Neural cell (in vitro differentiated cells): ENCODE data around the gene MTNR1B. TPM values are rescaled to one million over a fixed set of nuclear protein-coding genes. Genes with fewer than 3 reads are reported as not detected.

Source experiments
- H2AFZ ChIP-seq: fragments of 200-600, 300-800 bp; sonication (generic), shearing (Covaris generic); 2 replicates; pipeline ENCODE4 v1.6.0; 2014; ENCODE audit warnings: low read depth, mild to moderate bottlenecking, antibody characterized with exemption, low read length, moderate library complexity
- H3F3A ChIP-seq: fragments of 200-600 bp; shearing (Covaris generic); 2 replicates; pipeline ENCODE4 v1.6.1; 2016; ENCODE audit warnings: mild to moderate bottlenecking, moderate library complexity, mixed read lengths, antibody characterized with exemption, low read length; ENCODE audit not compliant: insufficient read depth, poor library complexity, severe bottlenecking
- H3K27ac ChIP-seq: fragments of 200-600, 300-800 bp; sonication (generic), shearing (Covaris generic); 2 replicates; pipeline ENCODE4 v1.5.1; 2014; ENCODE audit warnings: mild to moderate bottlenecking, low read length, moderate library complexity
- H3K27me3 ChIP-seq: fragments of 300-800, 200-600 bp; sonication (generic), shearing (Covaris generic); 2 replicates; pipeline ENCODE4 v1.6.0; 2014; ENCODE audit warnings: mild to moderate bottlenecking, low read depth, low read length, moderate library complexity; ENCODE audit not compliant: insufficient read depth
- H3K36me3 ChIP-seq: fragments of 300-800, 200-600 bp; sonication (generic), shearing (Covaris generic); 2 replicates; pipeline ENCODE4 v1.5.1; 2014; ENCODE audit warnings: mild to moderate bottlenecking, antibody characterized with exemption, low read length, moderate library complexity; ENCODE audit not compliant: insufficient read depth
- H3K4me2 ChIP-seq: fragments of 300-800, 200-600 bp; sonication (generic), shearing (Covaris generic); 2 replicates; pipeline ENCODE4 v1.6.0; 2014; ENCODE audit warnings: mild to moderate bottlenecking, low read length
- H3K4me3 ChIP-seq: fragments of 300-800, 200-600 bp; sonication (generic), shearing (Covaris generic); 2 replicates; pipeline ENCODE4 v1.5.1; 2014; ENCODE audit warnings: mild to moderate bottlenecking, low read length, moderate library complexity
- H3K79me2 ChIP-seq: fragments of 200-600 bp; shearing (Covaris generic); replicated peaks from 2 replicates; pipeline ENCODE4 v1.6.0; 2014; ENCODE audit warnings: mild to moderate bottlenecking, low read length, moderate library complexity; ENCODE audit not compliant: insufficient read depth
- H3K9ac ChIP-seq: fragments of 300-800, 200-600 bp; sonication (generic), shearing (Covaris generic); 2 replicates; pipeline ENCODE4 v1.6.1; 2016; ENCODE audit warnings: mild to moderate bottlenecking, low read length, mixed read lengths
- H3K9me2 ChIP-seq: fragments of 200-600 bp; shearing (Covaris generic); 2 replicates; pipeline ENCODE4 v1.6.1; 2016; ENCODE audit warnings: mild to moderate bottlenecking, low read length, mixed read lengths; ENCODE audit not compliant: insufficient read depth
- H3K9me3 ChIP-seq: fragments of 200-600, 300-800 bp; sonication (generic), shearing (Covaris generic); 2 replicates; pipeline ENCODE4 v1.6.1; 2016; ENCODE audit warnings: mild to moderate bottlenecking, mixed run types, low read length, moderate library complexity, mixed read lengths
- H4K20me1 ChIP-seq: fragments of 200-600 bp; shearing (Covaris generic); 2 replicates; pipeline ENCODE4 v1.6.1; 2016; ENCODE audit warnings: mild to moderate bottlenecking, mixed run types; ENCODE audit not compliant: insufficient read depth
- EP300 ChIP-seq: fragments of 450-650 bp; conservative IDR thresholded peaks from 2 replicates; pipeline ENCODE4 v1.6.1; 2014; ENCODE audit warnings: antibody characterized with exemption, mild to moderate bottlenecking, moderate library complexity; ENCODE audit not compliant: poor library complexity, severe bottlenecking
- EZH2 ChIP-seq: fragments of 200-600, 300-800 bp; shearing (Covaris generic), sonication (generic); IDR thresholded peaks from 2 replicates; pipeline ENCODE4 v1.6.1; 2014; ENCODE audit warnings: antibody characterized with exemption, low read length, borderline replicate concordance, mild to moderate bottlenecking; ENCODE audit not compliant: insufficient read depth, poor library complexity, severe bottlenecking
- MXI1 ChIP-seq: fragments of 450-650 bp; conservative IDR thresholded peaks from 2 replicates; pipeline ENCODE4 v1.6.1; 2014; ENCODE audit warnings: antibody characterized with exemption, mild to moderate bottlenecking; ENCODE audit not compliant: poor library complexity, severe bottlenecking
- POLR2AphosphoS5 ChIP-seq: IDR thresholded peaks from 2 replicates; pipeline ENCODE4 v1.6.1; 2012
- RAD21 ChIP-seq: fragments of 450-650 bp; conservative IDR thresholded peaks from 2 replicates; pipeline ENCODE4 v1.6.1; 2014; ENCODE audit warnings: antibody characterized with exemption, mild to moderate bottlenecking, moderate library complexity
- SMC3 ChIP-seq: fragments of 450-650 bp; conservative IDR thresholded peaks from 2 replicates; pipeline ENCODE4 v1.6.1; 2014; ENCODE audit warnings: antibody characterized with exemption, mild to moderate bottlenecking, moderate library complexity; ENCODE audit not compliant: poor library complexity
- TAF1 ChIP-seq: IDR thresholded peaks from 2 replicates; pipeline ENCODE4 v1.6.1; 2012; ENCODE audit warnings: low read depth
- polyA plus RNA-seq: library from polyadenylated mRNA; depleted of rRNA; stranded (reverse); fragments of >200 nt; gene quantifications from 2 replicates; pipeline ENCODE4 v1.2.3, GENCODE V29; 2014
- TF ChIP-seq, protein P1 (sequence below): IDR thresholded peaks from 2 replicates; pipeline ENCODE4 v1.6.1; 2012; ENCODE audit warnings: borderline replicate concordance
- TF ChIP-seq, protein P2 (sequence below): fragments of 450-650 bp; IDR thresholded peaks from 2 replicates; pipeline ENCODE4 v1.5.1; 2014; ENCODE audit warnings: antibody characterized with exemption, mild to moderate bottlenecking, moderate library complexity; ENCODE audit not compliant: poor library complexity, severe bottlenecking

Gene MTNR1B
- polyA plus RNA-seq, 1 donor from 2014 or later: not detected

GRCh38 chr11:93002380-93002779 is 32.9 kb downstream of the MTNR1B start:
- no peak for TF ChIP-seq MXI1
- TF ChIP-seq EP300: no peak
- no peak for TF ChIP-seq EZH2
- no peak for TF ChIP-seq TAF1
- no peak for TF ChIP-seq RAD21
- TF ChIP-seq, protein P1, sequence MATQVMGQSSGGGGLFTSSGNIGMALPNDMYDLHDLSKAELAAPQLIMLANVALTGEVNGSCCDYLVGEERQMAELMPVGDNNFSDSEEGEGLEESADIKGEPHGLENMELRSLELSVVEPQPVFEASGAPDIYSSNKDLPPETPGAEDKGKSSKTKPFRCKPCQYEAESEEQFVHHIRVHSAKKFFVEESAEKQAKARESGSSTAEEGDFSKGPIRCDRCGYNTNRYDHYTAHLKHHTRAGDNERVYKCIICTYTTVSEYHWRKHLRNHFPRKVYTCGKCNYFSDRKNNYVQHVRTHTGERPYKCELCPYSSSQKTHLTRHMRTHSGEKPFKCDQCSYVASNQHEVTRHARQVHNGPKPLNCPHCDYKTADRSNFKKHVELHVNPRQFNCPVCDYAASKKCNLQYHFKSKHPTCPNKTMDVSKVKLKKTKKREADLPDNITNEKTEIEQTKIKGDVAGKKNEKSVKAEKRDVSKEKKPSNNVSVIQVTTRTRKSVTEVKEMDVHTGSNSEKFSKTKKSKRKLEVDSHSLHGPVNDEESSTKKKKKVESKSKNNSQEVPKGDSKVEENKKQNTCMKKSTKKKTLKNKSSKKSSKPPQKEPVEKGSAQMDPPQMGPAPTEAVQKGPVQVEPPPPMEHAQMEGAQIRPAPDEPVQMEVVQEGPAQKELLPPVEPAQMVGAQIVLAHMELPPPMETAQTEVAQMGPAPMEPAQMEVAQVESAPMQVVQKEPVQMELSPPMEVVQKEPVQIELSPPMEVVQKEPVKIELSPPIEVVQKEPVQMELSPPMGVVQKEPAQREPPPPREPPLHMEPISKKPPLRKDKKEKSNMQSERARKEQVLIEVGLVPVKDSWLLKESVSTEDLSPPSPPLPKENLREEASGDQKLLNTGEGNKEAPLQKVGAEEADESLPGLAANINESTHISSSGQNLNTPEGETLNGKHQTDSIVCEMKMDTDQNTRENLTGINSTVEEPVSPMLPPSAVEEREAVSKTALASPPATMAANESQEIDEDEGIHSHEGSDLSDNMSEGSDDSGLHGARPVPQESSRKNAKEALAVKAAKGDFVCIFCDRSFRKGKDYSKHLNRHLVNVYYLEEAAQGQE: no peak
- TF ChIP-seq, protein P2, sequence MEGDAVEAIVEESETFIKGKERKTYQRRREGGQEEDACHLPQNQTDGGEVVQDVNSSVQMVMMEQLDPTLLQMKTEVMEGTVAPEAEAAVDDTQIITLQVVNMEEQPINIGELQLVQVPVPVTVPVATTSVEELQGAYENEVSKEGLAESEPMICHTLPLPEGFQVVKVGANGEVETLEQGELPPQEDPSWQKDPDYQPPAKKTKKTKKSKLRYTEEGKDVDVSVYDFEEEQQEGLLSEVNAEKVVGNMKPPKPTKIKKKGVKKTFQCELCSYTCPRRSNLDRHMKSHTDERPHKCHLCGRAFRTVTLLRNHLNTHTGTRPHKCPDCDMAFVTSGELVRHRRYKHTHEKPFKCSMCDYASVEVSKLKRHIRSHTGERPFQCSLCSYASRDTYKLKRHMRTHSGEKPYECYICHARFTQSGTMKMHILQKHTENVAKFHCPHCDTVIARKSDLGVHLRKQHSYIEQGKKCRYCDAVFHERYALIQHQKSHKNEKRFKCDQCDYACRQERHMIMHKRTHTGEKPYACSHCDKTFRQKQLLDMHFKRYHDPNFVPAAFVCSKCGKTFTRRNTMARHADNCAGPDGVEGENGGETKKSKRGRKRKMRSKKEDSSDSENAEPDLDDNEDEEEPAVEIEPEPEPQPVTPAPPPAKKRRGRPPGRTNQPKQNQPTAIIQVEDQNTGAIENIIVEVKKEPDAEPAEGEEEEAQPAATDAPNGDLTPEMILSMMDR: no peak
- TF ChIP-seq POLR2AphosphoS5: no peak
- no peak for TF ChIP-seq SMC3
- Histone ChIP-seq H3K36me3 (no peaks in the 10 kb centered on the region), H3K4me2 (no peak overlapping the region), H3K27me3 (no peaks in the 10 kb centered on the region), H4K20me1 (no peaks in the 10 kb centered on the region), H3F3A (no peaks in the 10 kb centered on the region), H3K27ac (no peak overlapping the region), H3K9me3 (no peaks in the 10 kb centered on the region), H2AFZ (no peak overlapping the region), H3K9me2 (no peaks in the 10 kb centered on the region), H3K9ac (no peak overlapping the region), H3K79me2 (no peaks in the 10 kb centered on the region), H3K4me3 (no peak overlapping the region)

- H3K4me3 ChIP-seq: no peak overlapping the region
- no peaks in the 10 kb centered on the region for H3K9me2 ChIP-seq
- H3K27me3 ChIP-seq: no peaks in the 10 kb centered on the region
- no peak overlapping the region for H3K4me2 ChIP-seq
- H3K9ac ChIP-seq: no peak overlapping the region
- H3K9me3 ChIP-seq: no peaks in the 10 kb centered on the region
- no peaks in the 10 kb centered on the region for H3K79me2 ChIP-seq
- H2AFZ ChIP-seq: no peak overlapping the region
- H3F3A ChIP-seq: no peaks in the 10 kb centered on the region
- no peak for TF ChIP-seq EZH2
- TF ChIP-seq MXI1: no peak
- TF ChIP-seq TAF1: no peak
- TF ChIP-seq POLR2AphosphoS5: no peak
- TF ChIP-seq RAD21: no peak
- TF ChIP-seq SMC3: no peak
- TF ChIP-seq, protein P2: no peak
- TF ChIP-seq EP300: no peak
- TF ChIP-seq, protein P1: no peak
- no peaks in the 10 kb centered on the region for H4K20me1 ChIP-seq
- no peaks in the 10 kb centered on the region for H3K36me3 ChIP-seq
- no peak overlapping the region for H3K27ac ChIP-seq
Observed at GRCh38 chr11:93005239-93005638, 35.8 kb downstream of the MTNR1B start.
